NCI-H1092 (cell line): Measurements from ENCODE around the gene FXYD6.
"Not testable (repeated sequence)": the region's sequence is repeated elsewhere in the genome, so short reads cannot be mapped to it uniquely, and the experiment has no call there.

Source experiments
- DNase-seq: peaks from one replicate; lab custom pipeline; 2025; lab: John Stamatoyannopoulos, UW

Gene FXYD6

DNA sequence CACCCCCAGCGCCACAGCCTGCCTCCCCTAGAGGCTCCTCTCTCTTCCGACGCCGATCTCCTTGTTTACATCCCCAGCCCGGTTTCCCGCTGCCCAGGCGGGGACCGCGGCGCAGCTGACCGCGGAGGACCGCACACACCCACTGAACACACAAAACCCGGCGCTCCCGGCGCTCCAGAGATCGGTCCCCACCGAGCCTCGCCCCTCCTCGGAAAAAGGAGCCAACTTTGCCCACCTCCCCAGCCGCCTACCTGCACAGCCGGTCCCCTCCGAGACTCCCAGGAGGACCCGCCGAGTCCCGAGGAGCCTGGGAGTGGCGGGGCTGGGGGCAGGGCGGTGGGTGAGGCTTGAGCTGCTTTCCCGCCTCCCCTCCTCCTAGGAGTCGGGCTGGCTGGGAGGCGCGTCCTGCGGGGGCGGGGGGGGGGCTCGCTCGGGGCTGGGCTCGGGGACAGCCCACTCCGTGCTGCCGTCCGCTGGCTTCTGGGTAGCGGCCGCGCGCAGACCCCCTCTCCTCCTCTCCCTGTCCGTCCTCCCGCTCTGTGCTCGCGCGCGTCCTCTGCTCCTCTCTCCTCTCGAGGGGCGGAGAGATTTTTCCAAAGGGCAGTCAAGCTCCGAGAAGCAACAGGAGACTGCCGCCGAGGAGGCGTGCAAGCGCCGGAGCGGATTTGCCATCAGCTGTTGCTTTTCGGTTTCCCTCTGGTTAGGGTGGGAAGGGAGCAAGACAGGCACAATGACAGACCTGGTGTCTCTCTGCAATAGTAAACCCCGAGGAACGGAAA lies at the start of gene FXYD6:
Gene FXYD6, minus strand, starts transcription at position 318 of the 779 bp plus-strand sequence. CDS start 33,882 bp downstream, outside the sequence.
- peak; percentile 76 for DNase-seq

GRCh38 chr11:117926166-117926565 lies 49.7 kb upstream of the FXYD6 start:
- DNase-seq: not testable (repeated sequence)

DNA sequence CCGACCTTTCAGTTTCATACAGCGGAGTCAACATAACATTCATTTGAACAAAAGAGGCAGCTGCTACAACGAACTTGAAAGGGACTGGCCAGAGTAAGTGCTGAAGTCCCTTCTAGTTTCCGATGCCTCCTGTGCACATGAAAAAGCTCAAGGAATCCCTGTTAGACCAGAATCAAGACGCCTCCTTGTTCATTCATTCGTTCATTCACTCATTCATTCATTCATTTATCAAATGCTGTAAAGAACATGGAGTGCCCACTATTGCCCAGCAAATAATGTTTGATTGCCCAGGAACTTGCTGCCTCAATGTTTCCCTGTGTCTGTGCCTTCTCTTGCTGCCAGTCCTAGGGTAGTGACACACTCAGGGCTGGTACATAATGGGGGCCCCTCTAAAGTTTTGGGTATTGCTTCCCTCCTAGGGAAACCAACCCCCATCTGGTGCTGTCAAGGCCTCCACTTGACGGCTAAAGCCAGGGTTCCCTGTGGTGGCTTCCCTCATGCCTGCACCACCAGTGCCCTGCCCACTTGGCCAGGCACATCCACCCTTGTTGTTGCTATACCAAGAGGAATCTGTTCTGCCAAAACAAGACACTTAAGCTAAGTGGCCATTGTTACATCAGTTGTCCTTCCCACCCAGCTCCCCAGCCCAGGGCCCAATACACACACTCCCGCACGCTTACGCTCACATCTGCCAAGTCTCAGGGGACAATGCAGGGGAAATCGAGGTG lies 48.9 kb upstream of the FXYD6 start:
- peak; percentile 72 for DNase-seq

DNA sequence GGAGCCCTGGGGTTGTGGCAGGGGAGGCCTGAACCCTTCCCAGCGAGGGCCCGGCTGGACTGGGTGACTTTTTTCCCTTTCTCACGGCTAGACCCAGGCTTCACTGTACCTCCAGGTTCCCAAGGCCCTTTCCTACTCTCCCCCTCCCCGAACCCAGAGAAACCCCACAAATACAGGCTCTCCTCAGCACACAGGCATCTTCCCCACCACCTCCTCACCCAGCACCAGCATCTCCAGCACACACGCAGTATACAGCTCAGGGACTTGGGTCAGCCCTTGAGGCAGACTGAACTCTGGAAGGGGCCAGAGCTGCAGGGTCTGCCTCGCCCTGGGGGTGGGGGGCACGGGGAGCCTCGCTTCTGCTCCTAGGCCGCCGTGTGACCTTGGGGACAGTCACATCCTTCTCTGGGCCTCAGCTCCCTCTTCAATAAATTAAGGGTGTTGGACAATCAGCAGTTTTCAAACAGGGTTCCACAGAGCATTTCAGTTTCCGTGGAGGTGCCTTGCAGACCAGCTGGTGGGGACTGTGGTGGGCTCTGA lies 48.2 kb upstream of the FXYD6 start:
- DNase-seq: no peak

GRCh38 chr11:117923773-117924172 lies 47.3 kb upstream of the FXYD6 start:
- DNase-seq: no peak

- no peak for DNase-seq
These were observed 46.8 kb upstream of the FXYD6 start for GRCh38 chr11:117923275-117923674.

DNA sequence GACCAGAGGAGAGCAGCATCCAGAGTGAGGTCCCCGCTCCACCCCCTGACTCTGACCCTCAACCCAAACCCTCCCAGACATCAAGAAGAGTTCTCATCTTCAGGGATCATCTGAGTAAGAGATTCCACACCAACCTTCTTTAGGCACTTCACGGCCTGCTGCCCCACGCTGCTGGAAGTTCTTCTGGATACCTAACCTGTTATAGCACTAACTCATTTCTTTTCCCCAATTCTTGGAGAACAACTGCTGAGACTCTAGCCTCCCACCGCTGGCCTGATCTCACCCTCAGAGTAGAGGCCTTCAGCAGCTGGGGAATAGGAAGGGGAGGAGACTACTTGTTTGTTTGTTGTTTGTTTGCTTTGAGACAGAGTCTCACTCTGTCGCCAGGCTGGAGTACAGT lies 45.4 kb upstream of the FXYD6 start:
- no peak for DNase-seq

DNA sequence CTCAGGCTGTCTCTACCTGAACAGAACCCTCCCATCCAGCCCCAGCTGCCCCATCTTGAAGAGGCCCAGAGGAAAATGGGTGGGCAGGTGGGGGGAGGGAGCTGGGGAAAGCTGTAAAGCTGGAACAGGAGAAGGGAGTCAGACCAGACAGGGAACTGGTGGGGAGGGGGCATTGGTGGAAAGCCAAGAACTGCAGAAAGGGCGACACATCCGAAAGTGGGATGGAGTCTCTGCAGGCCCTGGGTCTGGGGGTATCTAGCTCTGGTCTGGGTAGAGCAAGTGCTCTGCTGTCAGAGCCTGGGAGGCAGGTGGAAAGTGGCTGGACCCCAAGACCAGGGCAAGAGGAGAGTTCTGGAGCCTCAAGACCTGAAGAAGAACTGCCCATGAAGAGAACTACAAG lies 45.0 kb upstream of the FXYD6 start:
- no peak for DNase-seq

DNA sequence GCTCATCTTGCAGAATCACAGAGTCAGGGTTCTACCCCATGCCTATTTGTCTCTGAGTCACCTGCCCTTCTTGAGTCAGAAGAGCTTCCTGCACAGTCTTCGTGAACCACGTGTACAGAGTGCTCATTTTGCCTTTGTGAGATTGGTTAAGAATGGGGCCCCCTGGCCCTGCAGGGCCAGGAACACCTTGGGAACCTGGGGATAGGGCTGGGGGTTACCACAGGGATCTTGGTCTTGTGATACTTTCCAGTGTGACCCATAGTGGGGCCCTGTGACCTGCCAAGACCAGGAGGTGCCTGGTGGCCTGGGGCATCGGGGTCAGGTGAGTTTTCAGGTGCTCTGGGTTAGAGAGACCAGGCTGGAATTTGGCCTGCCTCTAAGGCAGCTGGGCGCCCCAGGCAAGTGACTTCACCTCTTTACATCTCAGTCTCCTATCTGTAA lies 43.3 kb upstream of the FXYD6 start:
- no peak for DNase-seq

DNA sequence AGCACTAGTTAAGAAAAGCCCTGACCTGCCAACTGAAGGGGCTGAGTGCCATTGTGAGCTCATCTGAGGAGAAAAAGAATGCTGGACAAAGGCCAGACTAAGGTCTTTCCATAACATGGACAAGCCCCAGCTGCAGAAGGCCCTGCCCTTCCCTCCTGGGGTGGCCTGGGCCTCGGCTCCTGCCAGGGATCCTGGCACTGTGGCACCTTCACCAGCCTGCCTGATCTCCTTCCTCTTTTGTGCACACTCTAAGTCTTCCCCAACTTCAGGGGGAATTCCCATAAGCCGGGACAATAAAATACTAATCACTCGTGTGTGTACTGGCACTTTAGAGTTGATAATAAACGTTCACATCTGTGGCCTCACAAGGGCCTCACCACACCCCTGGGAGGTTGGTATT lies 42.9 kb upstream of the FXYD6 start:
- no peak for DNase-seq

GRCh38 chr11:117918366-117919255 lies 42.2 kb upstream of the FXYD6 start:
- DNase-seq: no peak

- no peak for DNase-seq
These were observed 41.2 kb upstream of the FXYD6 start for GRCh38 chr11:117917591-117918151.

DNA sequence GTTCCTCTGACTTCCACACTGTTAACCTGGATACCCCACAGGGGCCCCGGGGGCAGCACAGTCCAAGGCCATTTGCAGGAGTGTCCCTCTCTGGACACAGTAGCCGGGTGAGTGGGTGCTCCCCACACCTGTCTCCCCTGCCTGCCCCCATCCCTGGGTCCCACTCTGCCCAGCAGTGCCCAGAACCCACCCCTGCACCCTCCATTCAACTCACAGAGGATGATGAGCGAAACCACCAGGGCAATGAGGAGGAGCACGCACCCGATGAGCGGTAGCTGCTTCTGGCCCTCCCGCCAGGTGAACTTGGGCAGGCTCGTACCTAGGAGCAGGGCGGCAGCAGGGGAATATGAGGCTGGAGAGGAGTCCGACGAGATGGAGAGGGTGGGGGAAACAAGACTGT lies 40.5 kb upstream of the FXYD6 start:
- DNase-seq: no peak

GRCh38 chr11:117915672-117916235 lies 39.3 kb upstream of the FXYD6 start:
- no peak for DNase-seq

DNA sequence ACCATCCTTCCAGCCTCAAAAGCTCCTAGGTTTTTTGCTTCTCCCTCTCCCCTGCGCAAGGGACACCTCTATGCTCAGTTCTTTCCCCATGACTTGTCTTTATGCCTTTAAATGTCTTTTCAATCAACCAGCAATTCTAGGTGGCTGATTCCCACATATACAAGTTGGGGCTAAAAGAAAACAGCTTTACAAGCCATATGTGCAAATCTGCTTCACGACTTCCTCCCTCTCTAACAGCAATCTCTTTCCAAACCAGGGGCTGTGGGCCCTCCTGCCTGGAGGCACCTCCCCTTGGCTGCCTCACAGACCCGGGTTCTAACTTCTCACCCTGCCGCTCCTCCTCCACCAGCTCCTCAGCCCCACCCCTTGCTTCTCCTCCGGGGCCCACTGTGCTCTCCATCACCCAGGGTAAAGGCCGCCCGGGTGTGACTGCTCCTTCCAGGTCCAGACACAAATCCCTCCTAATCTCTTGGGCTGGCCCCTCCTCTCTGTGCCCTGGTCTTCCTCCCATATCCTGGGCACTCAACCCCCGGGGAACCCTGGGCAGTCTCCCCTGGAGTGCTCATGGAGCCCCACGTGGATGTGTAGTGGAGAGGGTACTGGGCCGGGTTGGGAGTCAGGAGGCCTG lies 38.6 kb upstream of the FXYD6 start:
- DNase-seq: no peak

DNA sequence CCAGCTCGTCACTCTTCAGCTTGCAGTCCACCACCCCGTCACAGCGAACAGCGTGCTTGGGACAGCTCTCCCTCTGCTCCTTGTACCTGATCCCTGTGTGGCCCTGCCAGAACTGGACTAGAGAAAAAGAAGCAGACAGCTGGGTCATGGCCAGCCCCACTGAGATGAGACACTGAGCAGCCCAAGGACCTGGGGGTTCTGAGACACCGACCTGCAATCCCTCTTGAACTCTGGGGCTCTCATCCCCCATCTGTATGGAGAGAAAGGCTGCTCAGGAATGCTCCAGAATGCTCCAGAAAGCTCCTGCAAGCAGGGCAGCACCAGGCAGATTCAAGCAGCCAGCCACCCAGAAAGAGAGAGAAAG lies 37.9 kb upstream of the FXYD6 start:
- no peak for DNase-seq

GRCh38 chr11:117913736-117914397 lies 37.4 kb upstream of the FXYD6 start:
- DNase-seq: no peak

GRCh38 chr11:117912497-117912896 lies 36.0 kb upstream of the FXYD6 start:
- DNase-seq: no peak

DNA sequence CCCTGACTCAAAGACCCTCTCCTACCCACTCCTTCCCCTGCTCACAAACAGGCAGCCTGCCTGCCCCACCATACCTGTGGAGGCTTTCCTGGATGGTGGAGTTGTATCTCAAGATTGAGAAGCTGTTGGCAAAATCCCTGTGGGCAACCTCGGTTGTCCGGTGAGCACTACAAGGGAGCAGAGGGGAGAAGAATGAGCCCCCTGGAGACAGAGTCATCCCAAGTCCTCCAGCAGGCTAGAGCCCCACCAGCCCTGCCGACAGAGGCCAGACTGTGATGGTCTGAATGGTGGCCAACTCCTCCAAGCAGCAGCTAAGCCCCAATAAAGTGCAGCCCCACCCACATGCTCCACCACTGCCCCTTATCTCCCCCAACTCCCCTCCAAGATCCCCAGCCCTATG lies 35.2 kb upstream of the FXYD6 start:
- DNase-seq: no peak

- no peak for DNase-seq
These were observed 34.6 kb upstream of the FXYD6 start for GRCh38 chr11:117910941-117911655.
